ENCODE measurements around the gene ZSWIM4. TPM values are rescaled to one million over a fixed set of nuclear protein-coding genes. Genes with fewer than 3 reads are reported as not detected.
"Not testable (repeated sequence)": the region's sequence is repeated elsewhere in the genome, so short reads cannot be mapped to it uniquely, and the experiment has no call there.

ZSWIM4 gene
- total and polyA plus RNA-seq, 4 donors, result 2.9 to 10.5 (median 6.7) TPM

DNA sequence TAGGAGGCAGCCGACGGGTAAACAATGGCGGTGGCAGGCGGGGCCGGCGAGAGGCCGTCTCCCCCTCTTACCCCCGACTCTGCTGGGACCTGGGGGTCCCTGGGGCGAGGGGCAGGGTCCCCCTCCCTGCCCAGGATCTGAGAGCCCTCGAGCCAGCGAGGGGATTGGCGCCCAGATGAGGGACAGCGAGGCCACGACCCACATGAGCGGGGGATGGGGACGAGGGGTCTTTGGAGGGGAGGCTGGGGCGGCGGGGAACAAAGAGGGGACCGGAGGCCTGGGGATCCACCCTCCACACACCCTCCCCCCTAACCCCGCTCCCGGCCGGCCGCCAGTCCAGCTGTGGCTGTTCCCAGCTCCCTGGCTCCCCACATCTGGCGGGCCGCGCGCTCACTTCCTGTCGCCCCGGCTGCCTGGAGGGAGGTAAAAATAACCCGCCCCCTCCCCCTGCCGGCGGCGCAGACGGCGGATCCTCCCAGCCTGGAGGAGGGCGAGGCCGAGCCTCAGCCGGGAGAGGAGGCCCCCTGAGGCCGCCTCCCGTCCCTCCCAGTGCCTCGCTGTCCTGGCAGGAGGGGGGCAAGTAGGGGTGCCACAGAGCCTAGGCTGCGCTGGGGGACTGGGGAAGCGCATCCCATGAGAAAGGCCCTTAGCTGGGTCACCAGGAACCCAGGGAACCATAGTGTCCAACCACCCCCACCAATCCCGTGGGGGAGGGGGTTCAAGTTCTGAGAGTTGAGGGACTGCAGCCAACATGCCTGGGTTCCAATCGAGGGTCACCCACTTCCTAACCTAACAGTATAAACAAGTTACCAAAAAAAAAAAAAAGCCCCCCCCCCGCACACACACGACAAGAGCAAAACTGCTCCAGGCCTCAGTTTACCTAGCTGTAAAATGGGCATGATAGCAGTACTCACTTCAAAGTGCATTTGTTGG, 52.4 kb downstream of the ZSWIM4 start:
- H3K27ac ChIP-seq (ENCODE audit: low read depth, low read length), result peak overlapping the region; percentile 99
- no peaks in the 10 kb centered on the region for H3K9me3 ChIP-seq (ENCODE audit: control insufficient read depth, insufficient read depth, low read length)
- H3K4me3 ChIP-seq (ENCODE audit: low read depth, low read length), result peak overlapping the region; percentile 48
- WGBS (ENCODE audit: insufficient coverage), result 0% methylated on average over 20 of the region's 47 CpGs
- H3K4me1 ChIP-seq (ENCODE audit: control insufficient read depth, insufficient read depth, low read length), result peaks cover 66% of the 10 kb centered on the region
- H3K27me3 ChIP-seq (ENCODE audit: control insufficient read depth, insufficient read depth, low read length), result peaks cover 4% of the 10 kb centered on the region
- H3K36me3 ChIP-seq (ENCODE audit: control insufficient read depth, insufficient read depth, low read length), result no peaks in the 10 kb centered on the region
- peak in 2 of 6 donors; percentile 82 to 92 for DNase-seq (ENCODE audit: low read depth in 4 of 6, low spot score in 6 of 6)

DNA sequence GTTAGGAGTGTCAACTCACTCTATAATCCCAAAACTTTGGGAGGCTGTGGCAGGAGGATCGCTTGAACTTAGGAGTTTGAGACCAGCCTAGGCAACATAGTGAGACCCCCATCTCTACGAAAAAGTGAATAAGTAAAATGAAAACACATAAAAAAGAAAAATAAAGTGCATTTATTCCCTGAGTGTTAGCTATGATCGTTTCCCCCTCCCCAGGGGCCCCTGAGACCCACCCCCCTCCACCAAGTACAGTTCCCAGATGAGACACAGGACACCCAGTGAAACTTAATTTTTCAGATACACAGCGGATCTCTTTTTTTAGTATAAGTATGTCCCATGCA, 53.1 kb downstream of the ZSWIM4 start:
- DNase-seq (ENCODE audit: low read depth in 4 of 6, low spot score in 6 of 6), result no peak
- Histone ChIP-seq H3K4me1 (ENCODE audit: control insufficient read depth, insufficient read depth, low read length) (peaks cover 60% of the 10 kb centered on the region), H3K27me3 (ENCODE audit: control insufficient read depth, insufficient read depth, low read length) (no peaks in the 10 kb centered on the region), H3K27ac (ENCODE audit: low read depth, low read length) (peak overlapping the region; percentile 99), H3K36me3 (ENCODE audit: control insufficient read depth, insufficient read depth, low read length) (no peaks in the 10 kb centered on the region), H3K4me3 (ENCODE audit: low read depth, low read length) (no peak overlapping the region), H3K9me3 (ENCODE audit: control insufficient read depth, insufficient read depth, low read length) (no peaks in the 10 kb centered on the region)
- no CpG with 5 or more reads among the region's 4 CpGs for WGBS (ENCODE audit: insufficient coverage)

DNA sequence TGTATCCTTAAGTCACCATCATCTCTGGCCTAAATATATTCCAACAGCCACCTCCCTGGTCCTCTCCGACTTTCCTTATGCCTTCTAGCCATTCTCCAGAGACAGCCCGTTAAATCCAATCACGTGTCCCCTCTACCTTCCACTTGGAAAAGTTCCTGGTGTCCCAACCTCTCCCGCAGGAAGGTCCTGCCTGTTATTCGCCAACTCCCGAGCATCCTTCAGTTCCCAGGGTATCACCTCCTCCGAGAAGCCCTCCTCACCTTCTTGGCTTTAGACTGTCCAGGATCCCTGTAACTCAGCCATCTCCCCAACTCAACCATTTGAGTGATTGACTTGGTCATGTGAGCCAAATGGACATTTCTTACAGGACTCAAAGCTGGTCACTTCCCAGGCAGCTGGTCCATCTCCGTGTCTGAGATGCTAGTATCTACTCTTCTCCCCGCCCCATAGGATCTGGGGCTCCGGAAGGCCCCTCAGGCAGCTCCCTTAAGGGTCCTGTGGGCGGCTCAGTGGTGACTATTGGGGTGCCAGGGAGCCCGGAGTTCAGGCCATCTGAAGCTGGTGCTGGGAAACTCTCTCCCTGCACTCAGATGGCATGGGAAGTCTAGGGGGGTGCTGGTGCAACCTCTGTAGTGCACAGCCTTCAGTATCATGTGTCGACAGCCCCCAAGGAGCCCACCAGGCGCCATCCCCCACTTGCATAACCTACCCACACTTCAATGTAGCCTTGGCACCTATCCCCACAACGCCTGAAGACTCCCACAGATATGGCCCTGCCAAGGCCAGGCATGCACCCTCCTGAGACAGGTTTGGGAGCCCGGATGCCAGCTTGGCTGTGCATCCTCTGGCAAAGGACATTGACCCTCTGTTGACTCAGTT, 53.8 kb downstream of the ZSWIM4 start:
- Histone ChIP-seq H3K36me3 (ENCODE audit: control insufficient read depth, insufficient read depth, low read length) (no peaks in the 10 kb centered on the region), H3K27me3 (ENCODE audit: control insufficient read depth, insufficient read depth, low read length) (no peaks in the 10 kb centered on the region), H3K4me3 (ENCODE audit: low read depth, low read length) (no peak overlapping the region), H3K9me3 (ENCODE audit: control insufficient read depth, insufficient read depth, low read length) (no peaks in the 10 kb centered on the region), H3K4me1 (ENCODE audit: control insufficient read depth, insufficient read depth, low read length) (peaks cover 53% of the 10 kb centered on the region), H3K27ac (ENCODE audit: low read depth, low read length) (peak overlapping the region; percentile 29)
- no peak for DNase-seq (ENCODE audit: low read depth in 4 of 6, low spot score in 6 of 6)
- 74% methylated on average over 13 of the region's 16 CpGs for WGBS (ENCODE audit: insufficient coverage)

DNA sequence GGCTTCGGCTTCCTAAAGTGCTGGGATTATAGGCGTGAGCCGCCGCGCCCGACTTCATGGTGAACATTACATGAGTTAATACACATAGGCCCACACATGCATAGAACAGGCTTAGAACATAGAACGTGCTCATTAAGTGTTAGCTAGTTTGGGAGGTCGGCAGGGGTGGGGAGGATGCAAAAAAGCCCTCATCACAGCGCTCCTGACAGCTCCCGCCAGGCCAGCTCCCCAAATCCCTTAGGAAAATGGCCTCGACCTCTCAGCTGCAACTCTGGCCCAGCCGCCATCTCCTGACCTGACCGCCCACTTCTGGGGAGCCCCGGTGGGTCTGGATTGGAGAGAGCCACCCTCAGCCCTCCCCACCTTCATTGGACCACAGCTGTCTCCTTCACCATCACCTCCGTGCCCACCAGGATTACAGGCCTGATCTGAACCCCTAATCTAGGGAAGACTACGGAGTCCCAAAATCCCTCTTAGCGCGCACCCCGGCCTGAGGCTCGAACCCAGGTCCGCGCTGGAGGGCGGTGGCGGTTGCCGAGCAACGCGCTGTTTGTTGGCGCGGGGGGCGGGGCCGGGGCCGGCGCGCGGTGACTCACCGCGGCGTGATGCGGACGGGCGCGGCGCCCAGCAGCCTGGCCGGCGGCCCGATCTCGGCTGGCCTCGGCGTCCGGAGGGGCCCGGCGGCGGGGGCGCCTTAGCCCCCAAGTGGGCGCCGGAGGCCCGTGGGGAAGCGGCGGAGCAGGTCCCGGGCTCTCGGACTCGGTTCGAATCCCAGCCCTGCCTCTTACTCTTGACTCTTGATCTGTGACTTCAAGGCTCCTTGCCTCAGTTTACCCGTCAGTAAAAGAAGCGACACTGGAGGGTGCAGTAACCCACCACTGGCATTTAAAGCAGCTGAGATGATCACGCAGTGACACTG, 55.0 kb downstream of the ZSWIM4 start:
- Histone ChIP-seq H3K4me1 (ENCODE audit: control insufficient read depth, insufficient read depth, low read length) (peaks cover 52% of the 10 kb centered on the region), H3K27ac (ENCODE audit: low read depth, low read length) (peak overlapping the region; percentile 94), H3K9me3 (ENCODE audit: control insufficient read depth, insufficient read depth, low read length) (no peaks in the 10 kb centered on the region), H3K4me3 (ENCODE audit: low read depth, low read length) (peak overlapping the region; percentile 24), H3K36me3 (ENCODE audit: control insufficient read depth, insufficient read depth, low read length) (no peaks in the 10 kb centered on the region), H3K27me3 (ENCODE audit: control insufficient read depth, insufficient read depth, low read length) (no peaks in the 10 kb centered on the region)
- DNase-seq (ENCODE audit: low read depth in 4 of 6, low spot score in 6 of 6), result peak in 2 of 6 donors; percentile 69 to 89
- 15% methylated on average over 61 of the region's 66 CpGs for WGBS (ENCODE audit: insufficient coverage)

DNA sequence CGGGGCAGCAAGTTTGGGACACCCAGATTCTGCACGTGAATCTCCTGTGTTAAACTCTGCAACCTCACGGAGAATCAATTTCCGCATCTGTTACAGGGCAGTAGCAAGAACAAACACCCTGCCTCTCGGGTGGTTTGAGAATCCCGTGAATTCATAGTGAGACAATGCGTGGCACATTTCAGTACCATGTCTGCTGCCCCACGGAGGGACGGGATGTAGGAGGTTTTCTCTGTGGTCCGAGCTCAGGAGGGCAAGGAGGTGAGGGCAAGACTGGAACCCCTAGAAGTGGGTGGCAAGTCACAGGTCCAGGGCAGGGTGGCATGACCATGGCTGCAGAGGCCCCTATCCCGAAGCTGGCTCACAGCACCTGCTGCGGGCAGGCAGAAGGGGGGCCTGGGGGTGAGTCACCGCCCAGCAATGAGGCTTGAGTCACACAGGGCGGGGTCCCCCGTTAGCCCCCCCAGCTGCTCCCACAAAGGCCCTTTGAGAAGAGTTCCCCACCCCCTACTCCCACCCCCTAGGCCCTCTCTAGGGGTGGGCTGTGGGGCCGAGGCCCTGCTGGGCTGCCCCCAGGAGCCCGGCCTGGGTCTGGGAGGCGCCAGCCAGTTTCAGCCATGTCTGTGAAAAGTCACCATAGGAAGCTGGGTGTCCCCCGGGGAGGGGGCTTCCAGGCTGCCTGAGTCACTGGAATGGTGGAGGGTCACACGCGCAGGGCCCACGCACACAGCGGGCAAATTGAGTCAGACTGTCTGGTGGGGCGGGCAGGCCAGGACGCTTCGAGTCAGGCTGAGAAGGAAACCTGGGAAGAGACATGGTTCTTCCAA, 55.9 kb downstream of the ZSWIM4 start:
- no peaks in the 10 kb centered on the region for H3K36me3 ChIP-seq (ENCODE audit: control insufficient read depth, insufficient read depth, low read length)
- peak overlapping the region; percentile 94 for H3K27ac ChIP-seq (ENCODE audit: low read depth, low read length)
- H3K27me3 ChIP-seq (ENCODE audit: control insufficient read depth, insufficient read depth, low read length), result no peaks in the 10 kb centered on the region
- H3K4me3 ChIP-seq (ENCODE audit: low read depth, low read length), result peak overlapping the region; percentile 24
- DNase-seq (ENCODE audit: low read depth in 4 of 6, low spot score in 6 of 6), result peak in 2 of 6 donors; percentile 18 to 71
- WGBS (ENCODE audit: insufficient coverage), result 62% methylated on average over 21 of the region's 26 CpGs
- peaks cover 49% of the 10 kb centered on the region for H3K4me1 ChIP-seq (ENCODE audit: control insufficient read depth, insufficient read depth, low read length)
- no peaks in the 10 kb centered on the region for H3K9me3 ChIP-seq (ENCODE audit: control insufficient read depth, insufficient read depth, low read length)

DNA sequence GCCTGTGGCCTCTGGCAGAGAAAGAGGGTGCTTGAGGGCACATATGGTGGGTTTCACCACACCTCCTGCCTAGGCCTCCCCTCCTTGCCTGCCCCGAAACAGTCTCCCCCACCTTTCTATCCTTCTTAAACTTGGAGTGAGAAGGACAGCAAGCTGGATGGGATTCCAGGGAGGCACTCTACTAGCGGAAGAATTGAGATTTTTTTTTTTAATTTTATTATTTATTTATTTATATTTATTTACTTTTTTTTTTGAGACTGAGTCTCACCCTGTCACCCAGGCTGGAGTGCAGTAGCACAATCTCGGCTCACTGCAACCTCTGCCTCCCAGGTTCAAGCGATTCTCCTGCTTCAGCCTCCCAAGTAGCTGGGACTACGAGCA, 56.5 kb downstream of the ZSWIM4 start:
- H3K36me3 ChIP-seq (ENCODE audit: control insufficient read depth, insufficient read depth, low read length); H3K27me3 ChIP-seq (ENCODE audit: control insufficient read depth, insufficient read depth, low read length); H3K9me3 ChIP-seq (ENCODE audit: control insufficient read depth, insufficient read depth, low read length); DNase-seq (ENCODE audit: low read depth in 4 of 6, low spot score in 6 of 6); H3K4me3 ChIP-seq (ENCODE audit: low read depth, low read length): not testable (repeated sequence)
- H3K4me1 ChIP-seq (ENCODE audit: control insufficient read depth, insufficient read depth, low read length), result peaks cover 42% of the 10 kb centered on the region
- H3K27ac ChIP-seq (ENCODE audit: low read depth, low read length), result peak overlapping the region; percentile 94
- 100% methylated on average over 2 of the region's 5 CpGs for WGBS (ENCODE audit: insufficient coverage)

DNA sequence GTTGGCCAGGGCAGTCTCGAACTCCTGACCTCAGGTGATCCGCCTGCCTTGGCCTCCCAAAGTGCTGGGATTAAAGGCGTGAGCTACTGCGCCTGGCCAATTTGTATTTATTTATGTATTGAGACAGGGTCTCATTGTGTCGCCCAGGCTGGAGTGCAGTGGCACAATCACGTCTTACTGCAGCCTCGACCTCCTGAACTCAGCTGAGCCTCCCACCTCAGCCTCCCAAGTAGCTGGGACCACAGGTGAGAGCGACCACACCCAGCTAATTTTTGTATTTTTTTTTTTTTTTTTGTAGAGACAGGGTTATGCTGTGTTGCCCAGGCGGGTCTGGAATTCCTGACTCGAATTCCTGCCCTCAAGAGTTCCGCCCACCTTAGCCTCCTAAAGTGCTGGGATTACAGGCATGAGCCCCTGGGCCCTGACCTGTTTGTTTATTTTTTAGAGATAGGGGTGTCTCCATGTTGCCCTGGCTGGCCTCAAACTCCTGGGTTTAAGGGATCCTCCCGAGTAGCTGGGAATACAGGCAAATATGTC, 57.0 kb downstream of the ZSWIM4 start:
- not testable (repeated sequence) for H3K27me3 ChIP-seq (ENCODE audit: control insufficient read depth, insufficient read depth, low read length); H3K4me3 ChIP-seq (ENCODE audit: low read depth, low read length); DNase-seq (ENCODE audit: low read depth in 4 of 6, low spot score in 6 of 6); H3K9me3 ChIP-seq (ENCODE audit: control insufficient read depth, insufficient read depth, low read length); H3K36me3 ChIP-seq (ENCODE audit: control insufficient read depth, insufficient read depth, low read length); H3K27ac ChIP-seq (ENCODE audit: low read depth, low read length)
- WGBS (ENCODE audit: insufficient coverage), result 73% methylated on average over 7 of the region's 12 CpGs
- H3K4me1 ChIP-seq (ENCODE audit: control insufficient read depth, insufficient read depth, low read length), result peaks cover 37% of the 10 kb centered on the region

DNA sequence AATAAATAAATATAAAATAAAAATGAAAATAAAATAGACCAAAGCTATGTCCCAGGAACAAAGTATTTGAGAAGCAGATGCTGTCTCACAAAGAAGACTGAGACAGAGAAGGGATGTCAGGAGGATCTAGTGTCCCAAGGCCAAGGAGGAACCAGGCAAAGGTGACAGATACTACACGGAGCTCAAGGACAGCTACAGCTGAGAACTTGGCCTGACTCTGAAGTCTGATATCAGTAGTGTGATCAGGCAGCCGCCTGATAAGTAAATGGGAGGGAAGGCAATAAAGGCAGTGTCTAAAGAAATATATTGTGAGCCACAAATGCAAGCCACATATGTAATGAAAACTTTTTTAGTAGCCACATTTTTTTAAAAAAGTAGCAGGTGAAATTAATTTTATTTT, 61.3 kb downstream of the ZSWIM4 start:
- no peak overlapping the region for H3K4me3 ChIP-seq (ENCODE audit: low read depth, low read length)
- H3K4me1 ChIP-seq (ENCODE audit: control insufficient read depth, insufficient read depth, low read length), result peaks cover 8% of the 10 kb centered on the region
- no peaks in the 10 kb centered on the region for H3K36me3 ChIP-seq (ENCODE audit: control insufficient read depth, insufficient read depth, low read length)
- WGBS (ENCODE audit: insufficient coverage), result 67% methylated on average over 1 of the region's 2 CpGs
- DNase-seq (ENCODE audit: low read depth in 4 of 6, low spot score in 6 of 6), result no peak
- no peaks in the 10 kb centered on the region for H3K9me3 ChIP-seq (ENCODE audit: control insufficient read depth, insufficient read depth, low read length)
- no peak overlapping the region for H3K27ac ChIP-seq (ENCODE audit: low read depth, low read length)
- no peaks in the 10 kb centered on the region for H3K27me3 ChIP-seq (ENCODE audit: control insufficient read depth, insufficient read depth, low read length)
